SK-N-SH treated with all-trans-retinoic acid at 6 μM for 48 hours (cell line): ENCODE measurements around the gene PCDHGA5.
A peak's percentile ranks its signal among the peaks of the same experiment; 100 is the strongest.
"Not testable (repeated sequence)": the region's sequence is repeated elsewhere in the genome, so short reads cannot be mapped to it uniquely, and the experiment has no call there.

Experiments used
- ATAC-seq: fragments of 200-7000 bp; cut with Tn5 transposase; 3 replicates; pipeline ENCODE4 v1.9.1; 2020; ENCODE audit warnings: mild to moderate bottlenecking, moderate library complexity
- ARNTL ChIP-seq: fragments of 450-650 bp; formaldehyde crosslinking; IDR thresholded peaks from 2 replicates; pipeline ENCODE4 v1.5.0; 2020; ENCODE audit warnings: low read depth, mild to moderate bottlenecking, moderate library complexity, borderline replicate concordance
- BACH2 ChIP-seq: fragments of 250-450 bp; sonication (Bioruptor Pico); IDR thresholded peaks from 2 replicates; pipeline ENCODE4 v1.9.0; 2021; ENCODE audit warnings: mild to moderate bottlenecking, borderline replicate concordance
- CSDC2 ChIP-seq: fragments of 250-450 bp; sonication (Bioruptor Pico); IDR thresholded peaks from 2 replicates; pipeline ENCODE4 v1.5.0; 2020; ENCODE audit warnings: mild to moderate bottlenecking, moderate library complexity
- ESRRG ChIP-seq: fragments of 250-450 bp; sonication (Bioruptor Pico); IDR thresholded peaks from 2 replicates; pipeline ENCODE4 v1.6.1; 2021; ENCODE audit warnings: mild to moderate bottlenecking
- ISL1 ChIP-seq: fragments of 250-450 bp; sonication (Bioruptor Pico); IDR thresholded peaks from 2 replicates; pipeline ENCODE4 v2.1.2; 2022; ENCODE audit warnings: mild to moderate bottlenecking, moderate library complexity
- OSR1 ChIP-seq: fragments of 250-450 bp; sonication (Bioruptor Pico); IDR thresholded peaks from 2 replicates; pipeline ENCODE4 v1.8.0; 2022; ENCODE audit warnings: moderate library complexity, mild to moderate bottlenecking, inconsistent platforms
- PPARA ChIP-seq: fragments of 250-450 bp; sonication (Bioruptor Pico); IDR thresholded peaks from 2 replicates; pipeline ENCODE4 v1.5.0; 2020; ENCODE audit warnings: mild to moderate bottlenecking, borderline replicate concordance
- RARB ChIP-seq: fragments of 250-450 bp; sonication (Bioruptor Pico); IDR thresholded peaks from 2 replicates; pipeline ENCODE4 v1.8.0; 2021; ENCODE audit warnings: mild to moderate bottlenecking, moderate library complexity
- SNAI2 ChIP-seq: fragments of 250-450 bp; sonication (Bioruptor Pico); IDR thresholded peaks from 2 replicates; pipeline ENCODE4 v1.5.0; 2020; ENCODE audit warnings: mild to moderate bottlenecking, moderate library complexity
- TCF4 ChIP-seq: fragments of 250-450 bp; sonication (Bioruptor Pico); IDR thresholded peaks from 2 replicates; pipeline ENCODE4 v1.8.0; 2021; ENCODE audit warnings: mild to moderate bottlenecking, moderate library complexity, borderline replicate concordance
- TOX ChIP-seq: fragments of 250-450 bp; sonication (Bioruptor Pico); IDR thresholded peaks from 2 replicates; pipeline ENCODE4 v1.8.0; 2021; ENCODE audit warnings: mild to moderate bottlenecking, moderate library complexity, borderline replicate concordance
- ZC3H10 ChIP-seq: fragments of 250-450 bp; sonication (Bioruptor Pico); IDR thresholded peaks from 2 replicates; pipeline ENCODE4 v1.5.1; 2021; ENCODE audit warnings: mild to moderate bottlenecking, moderate library complexity
- ZFP3 ChIP-seq: fragments of 250-450 bp; sonication (Bioruptor Pico); IDR thresholded peaks from 2 replicates; pipeline ENCODE4 v1.5.0; 2020; ENCODE audit warnings: mild to moderate bottlenecking, moderate library complexity
- ZFP30 ChIP-seq: fragments of 450-650 bp; formaldehyde crosslinking; IDR thresholded peaks from 2 replicates; pipeline ENCODE4 v1.5.0; 2022; ENCODE audit warnings: mild to moderate bottlenecking, moderate library complexity
- ZNF70 ChIP-seq: fragments of 450-650 bp; formaldehyde crosslinking; IDR thresholded peaks from 2 replicates; pipeline ENCODE4 v1.5.0; 2020; ENCODE audit warnings: mild to moderate bottlenecking, moderate library complexity
- ZNF8 ChIP-seq: fragments of 450-650 bp; formaldehyde crosslinking; IDR thresholded peaks from 2 replicates; pipeline ENCODE4 v1.5.0; 2020; ENCODE audit warnings: mild to moderate bottlenecking, moderate library complexity
- TF ChIP-seq, protein P1 (sequence below): fragments of 250-450 bp; sonication (Bioruptor Pico); IDR thresholded peaks from 2 replicates; pipeline ENCODE4 v1.5.0; 2020; ENCODE audit warnings: mild to moderate bottlenecking, moderate library complexity
- TF ChIP-seq, protein P2 (sequence below): fragments of 250-450 bp; sonication (Bioruptor Pico); IDR thresholded peaks from 2 replicates; pipeline ENCODE4 v1.8.0; 2020; ENCODE audit warnings: mild to moderate bottlenecking, moderate library complexity, borderline replicate concordance
- TF ChIP-seq, protein P3 (sequence below): fragments of 250-450 bp; sonication (Bioruptor Pico); IDR thresholded peaks from 2 replicates; pipeline ENCODE4 v1.5.1; 2020; ENCODE audit warnings: low read depth, mild to moderate bottlenecking, moderate library complexity

The PCDHGA5 gene

DNA sequence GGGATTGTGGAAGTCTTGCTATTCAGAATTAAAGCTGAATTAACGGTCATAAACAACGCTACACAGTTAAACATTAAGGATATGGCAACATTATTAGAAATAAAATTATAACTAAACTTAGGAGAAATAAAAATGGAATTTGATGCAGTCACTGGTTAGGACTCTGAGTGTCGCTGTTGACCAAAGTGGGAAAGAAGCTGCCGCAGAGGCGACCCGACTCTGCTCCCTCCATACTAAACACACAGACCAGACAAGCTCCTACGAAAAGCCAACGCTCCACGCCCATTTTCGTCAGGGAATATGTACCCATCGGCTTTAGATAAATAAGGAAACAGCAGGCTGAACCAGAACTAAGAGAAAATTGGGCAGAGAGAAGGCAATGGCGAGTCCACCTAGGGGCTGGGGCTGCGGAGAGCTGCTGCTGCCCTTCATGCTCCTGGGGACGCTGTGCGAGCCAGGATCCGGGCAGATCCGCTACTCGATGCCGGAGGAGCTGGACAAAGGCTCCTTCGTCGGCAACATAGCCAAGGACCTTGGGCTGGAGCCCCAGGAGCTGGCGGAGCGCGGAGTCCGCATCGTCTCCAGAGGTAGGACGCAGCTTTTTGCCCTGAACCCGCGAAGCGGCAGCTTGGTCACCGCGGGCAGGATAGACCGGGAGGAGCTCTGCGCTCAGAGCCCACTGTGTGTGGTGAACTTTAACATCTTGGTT, at the start of gene PCDHGA5:
TSS of gene PCDHGA5 (plus strand) at position 211 of the 709 bp plus-strand sequence. CDS start at position 380, 169 bp downstream.
- TF ChIP-seq RARB (CRISPR knock-in tag) (no peak), ZFP3 (CRISPR knock-in tag) (no peak), OSR1 (CRISPR knock-in tag) (no peak), ZNF8 (no peak), ZC3H10 (CRISPR knock-in tag) (no peak), PPARA (CRISPR knock-in tag) (no peak), ZFP30 (CRISPR knock-in tag) (no peak), ISL1 (no peak), TOX (CRISPR knock-in tag) (no peak), ARNTL (CRISPR knock-in tag) (no peak)
- TF ChIP-seq, protein P1, sequence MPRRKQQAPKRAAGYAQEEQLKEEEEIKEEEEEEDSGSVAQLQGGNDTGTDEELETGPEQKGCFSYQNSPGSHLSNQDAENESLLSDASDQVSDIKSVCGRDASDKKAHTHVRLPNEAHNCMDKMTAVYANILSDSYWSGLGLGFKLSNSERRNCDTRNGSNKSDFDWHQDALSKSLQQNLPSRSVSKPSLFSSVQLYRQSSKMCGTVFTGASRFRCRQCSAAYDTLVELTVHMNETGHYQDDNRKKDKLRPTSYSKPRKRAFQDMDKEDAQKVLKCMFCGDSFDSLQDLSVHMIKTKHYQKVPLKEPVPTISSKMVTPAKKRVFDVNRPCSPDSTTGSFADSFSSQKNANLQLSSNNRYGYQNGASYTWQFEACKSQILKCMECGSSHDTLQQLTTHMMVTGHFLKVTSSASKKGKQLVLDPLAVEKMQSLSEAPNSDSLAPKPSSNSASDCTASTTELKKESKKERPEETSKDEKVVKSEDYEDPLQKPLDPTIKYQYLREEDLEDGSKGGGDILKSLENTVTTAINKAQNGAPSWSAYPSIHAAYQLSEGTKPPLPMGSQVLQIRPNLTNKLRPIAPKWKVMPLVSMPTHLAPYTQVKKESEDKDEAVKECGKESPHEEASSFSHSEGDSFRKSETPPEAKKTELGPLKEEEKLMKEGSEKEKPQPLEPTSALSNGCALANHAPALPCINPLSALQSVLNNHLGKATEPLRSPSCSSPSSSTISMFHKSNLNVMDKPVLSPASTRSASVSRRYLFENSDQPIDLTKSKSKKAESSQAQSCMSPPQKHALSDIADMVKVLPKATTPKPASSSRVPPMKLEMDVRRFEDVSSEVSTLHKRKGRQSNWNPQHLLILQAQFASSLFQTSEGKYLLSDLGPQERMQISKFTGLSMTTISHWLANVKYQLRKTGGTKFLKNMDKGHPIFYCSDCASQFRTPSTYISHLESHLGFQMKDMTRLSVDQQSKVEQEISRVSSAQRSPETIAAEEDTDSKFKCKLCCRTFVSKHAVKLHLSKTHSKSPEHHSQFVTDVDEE (CRISPR knock-in tag), result no peak
- ATAC-seq, result no peak

DNA sequence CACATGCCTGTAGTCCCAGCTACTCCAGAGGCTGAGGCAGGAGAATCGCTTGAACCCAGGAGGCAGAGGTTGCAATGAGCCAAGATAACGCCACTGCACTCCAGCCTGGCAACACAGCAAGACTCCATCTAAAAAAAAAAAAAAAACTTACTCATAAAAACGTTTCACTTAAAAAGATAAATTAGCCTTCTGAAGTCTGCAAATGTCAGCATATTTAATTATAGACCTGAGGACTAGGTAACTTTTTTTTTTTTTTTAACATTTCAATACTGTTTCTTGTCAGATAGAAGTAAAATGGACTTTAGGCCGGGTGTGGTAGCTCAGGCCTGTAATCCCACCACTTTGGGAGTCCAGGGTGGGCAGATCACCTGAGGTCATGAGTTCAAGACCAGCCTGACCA, 47.0 kb upstream of the PCDHGA5 start:
- ATAC-seq, result not testable (repeated sequence)

DNA sequence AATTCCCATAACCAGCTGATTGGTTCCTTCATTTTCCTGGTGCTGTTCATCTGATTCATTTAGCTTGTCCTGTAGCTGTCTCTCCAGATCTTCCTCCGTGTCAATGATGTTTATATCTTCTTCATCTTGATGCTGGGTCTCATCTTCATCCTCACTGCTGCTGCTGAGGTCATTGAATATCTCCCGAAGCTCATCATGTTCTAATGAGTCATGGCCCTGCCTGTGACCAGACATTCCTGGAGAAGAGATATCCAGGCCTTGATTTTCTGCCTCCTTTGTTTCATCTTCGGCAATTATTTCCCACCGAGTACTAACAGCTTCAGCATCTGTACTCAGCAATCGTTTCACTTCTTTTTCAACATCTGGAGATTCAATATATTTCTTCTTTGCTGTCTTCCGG, 44.8 kb upstream of the PCDHGA5 start:
- no peak for ATAC-seq
- TF ChIP-seq ESRRG, result no peak
- TF ChIP-seq TCF4 (CRISPR knock-in tag), result no peak
- no peak for TF ChIP-seq CSDC2 (CRISPR knock-in tag)
- TF ChIP-seq, protein P2, sequence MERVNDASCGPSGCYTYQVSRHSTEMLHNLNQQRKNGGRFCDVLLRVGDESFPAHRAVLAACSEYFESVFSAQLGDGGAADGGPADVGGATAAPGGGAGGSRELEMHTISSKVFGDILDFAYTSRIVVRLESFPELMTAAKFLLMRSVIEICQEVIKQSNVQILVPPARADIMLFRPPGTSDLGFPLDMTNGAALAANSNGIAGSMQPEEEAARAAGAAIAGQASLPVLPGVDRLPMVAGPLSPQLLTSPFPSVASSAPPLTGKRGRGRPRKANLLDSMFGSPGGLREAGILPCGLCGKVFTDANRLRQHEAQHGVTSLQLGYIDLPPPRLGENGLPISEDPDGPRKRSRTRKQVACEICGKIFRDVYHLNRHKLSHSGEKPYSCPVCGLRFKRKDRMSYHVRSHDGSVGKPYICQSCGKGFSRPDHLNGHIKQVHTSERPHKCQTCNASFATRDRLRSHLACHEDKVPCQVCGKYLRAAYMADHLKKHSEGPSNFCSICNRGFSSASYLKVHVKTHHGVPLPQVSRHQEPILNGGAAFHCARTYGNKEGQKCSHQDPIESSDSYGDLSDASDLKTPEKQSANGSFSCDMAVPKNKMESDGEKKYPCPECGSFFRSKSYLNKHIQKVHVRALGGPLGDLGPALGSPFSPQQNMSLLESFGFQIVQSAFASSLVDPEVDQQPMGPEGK (CRISPR knock-in tag), result no peak
- no peak for TF ChIP-seq BACH2 (CRISPR knock-in tag)
- no peak for TF ChIP-seq ARNTL (CRISPR knock-in tag)
- no peak for TF ChIP-seq ZFP3 (CRISPR knock-in tag)
- no peak for TF ChIP-seq ZNF70
- TF ChIP-seq, protein P1 (CRISPR knock-in tag), result no peak
- no peak for TF ChIP-seq OSR1 (CRISPR knock-in tag)
- TF ChIP-seq SNAI2 (CRISPR knock-in tag), result no peak
- TF ChIP-seq, protein P3, sequence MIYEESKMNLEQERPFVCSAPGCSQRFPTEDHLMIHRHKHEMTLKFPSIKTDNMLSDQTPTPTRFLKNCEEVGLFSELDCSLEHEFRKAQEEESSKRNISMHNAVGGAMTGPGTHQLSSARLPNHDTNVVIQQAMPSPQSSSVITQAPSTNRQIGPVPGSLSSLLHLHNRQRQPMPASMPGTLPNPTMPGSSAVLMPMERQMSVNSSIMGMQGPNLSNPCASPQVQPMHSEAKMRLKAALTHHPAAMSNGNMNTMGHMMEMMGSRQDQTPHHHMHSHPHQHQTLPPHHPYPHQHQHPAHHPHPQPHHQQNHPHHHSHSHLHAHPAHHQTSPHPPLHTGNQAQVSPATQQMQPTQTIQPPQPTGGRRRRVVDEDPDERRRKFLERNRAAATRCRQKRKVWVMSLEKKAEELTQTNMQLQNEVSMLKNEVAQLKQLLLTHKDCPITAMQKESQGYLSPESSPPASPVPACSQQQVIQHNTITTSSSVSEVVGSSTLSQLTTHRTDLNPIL (CRISPR knock-in tag), result no peak
- TF ChIP-seq ISL1, result no peak
- no peak for TF ChIP-seq PPARA (CRISPR knock-in tag)
- no peak for TF ChIP-seq ZC3H10 (CRISPR knock-in tag)

DNA sequence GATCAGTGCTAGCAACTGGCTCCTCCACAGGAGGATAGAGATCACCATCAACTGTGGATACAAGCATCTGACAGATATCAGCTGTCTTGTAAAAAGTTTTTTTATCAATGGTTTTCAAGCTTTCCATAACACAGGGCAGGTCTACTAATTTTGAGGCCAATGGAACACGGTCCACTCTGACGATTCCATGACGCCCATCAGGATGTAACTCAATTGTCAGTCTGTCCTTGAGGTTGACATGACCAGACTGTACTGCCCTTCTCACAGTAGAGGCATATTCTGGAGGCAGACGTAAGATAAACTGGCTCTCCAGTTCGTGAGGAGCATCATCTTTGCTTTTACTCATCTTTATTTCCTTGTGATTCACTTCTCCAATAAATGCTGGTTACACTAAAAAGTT, 44.3 kb upstream of the PCDHGA5 start:
- ATAC-seq, result no peak
- TF ChIP-seq, protein P2 (CRISPR knock-in tag), result 0 out of 2 replicates have a peak, but pooled peaks have one; percentile 14
- no peak for TF ChIP-seq ZFP30 (CRISPR knock-in tag)
